Activated CD4-positive, alpha-beta T cell treated with anti-CD3 and anti-CD28 coated beads, Interleukin-2, amount 50 U/mL, for 16 hours (primary cell): ENCODE data around the gene C12orf57.

Experiments used
- DNase-seq: peaks from one replicate; pipeline ENCODE4 v3.0.0-alpha.2; 2020

The C12orf57 gene

DNA sequence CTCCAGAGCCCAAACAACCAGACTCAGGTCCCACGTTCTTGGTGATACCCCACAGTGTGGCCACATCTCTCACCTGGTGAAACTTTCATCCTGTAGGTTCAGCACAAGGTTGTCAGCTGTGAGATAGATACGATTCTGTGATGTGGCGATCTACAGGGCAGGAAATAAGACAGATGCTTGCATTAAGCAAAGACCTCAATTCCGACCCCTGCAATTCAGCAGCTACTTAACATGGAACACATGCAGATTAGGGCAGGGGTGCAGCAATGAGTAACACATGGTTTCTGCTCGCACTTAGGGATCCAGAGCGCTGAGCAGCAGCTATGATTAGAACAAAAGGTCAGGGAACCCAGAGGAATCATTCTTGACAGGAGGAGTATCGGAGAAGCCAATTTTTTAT lies 22.5 kb downstream of the C12orf57 start:
- DNase-seq, result no peak

DNA sequence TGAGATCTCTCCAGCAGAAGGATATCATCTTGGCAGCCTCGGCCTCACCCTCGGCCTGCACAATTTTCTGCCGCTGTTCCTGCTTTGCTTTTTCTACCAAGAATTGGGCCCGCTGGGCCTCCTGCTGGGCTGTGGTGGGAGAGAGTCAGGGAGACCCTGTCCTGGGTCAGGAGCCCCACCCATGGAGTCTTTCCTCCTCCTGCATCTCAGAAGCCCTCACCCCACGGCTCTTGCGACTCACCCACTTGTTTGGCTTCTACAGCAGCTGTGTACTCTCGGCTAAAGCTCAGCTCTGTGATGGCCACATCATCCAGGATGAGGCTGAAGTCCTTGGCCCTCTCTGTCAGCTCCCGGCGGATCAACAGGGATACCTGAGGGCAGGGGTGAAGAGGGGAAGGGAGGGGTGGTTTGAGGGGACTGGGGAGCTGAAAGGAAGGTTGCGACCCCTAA lies 23.9 kb downstream of the C12orf57 start:
- no peak for DNase-seq

DNA sequence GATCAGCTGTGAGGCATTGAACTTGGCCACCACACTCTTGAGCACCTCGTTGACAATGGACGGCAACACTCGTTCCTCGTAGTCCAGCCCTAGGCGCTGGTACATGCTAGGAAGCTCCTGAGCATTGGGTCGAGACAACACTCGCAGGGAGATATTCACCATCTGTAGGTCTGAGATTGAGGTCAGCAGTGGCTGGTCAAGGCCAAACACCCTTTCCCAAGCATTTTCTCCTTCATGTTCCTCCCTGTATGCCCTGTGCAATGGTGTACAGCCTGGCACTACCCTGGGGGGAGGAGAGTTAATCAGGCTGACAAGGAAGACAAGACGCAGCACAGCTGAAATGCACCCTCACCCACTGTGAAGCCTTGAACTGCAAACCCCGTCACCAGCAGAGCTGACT lies 24.6 kb downstream of the C12orf57 start:
- DNase-seq, result no peak

DNA sequence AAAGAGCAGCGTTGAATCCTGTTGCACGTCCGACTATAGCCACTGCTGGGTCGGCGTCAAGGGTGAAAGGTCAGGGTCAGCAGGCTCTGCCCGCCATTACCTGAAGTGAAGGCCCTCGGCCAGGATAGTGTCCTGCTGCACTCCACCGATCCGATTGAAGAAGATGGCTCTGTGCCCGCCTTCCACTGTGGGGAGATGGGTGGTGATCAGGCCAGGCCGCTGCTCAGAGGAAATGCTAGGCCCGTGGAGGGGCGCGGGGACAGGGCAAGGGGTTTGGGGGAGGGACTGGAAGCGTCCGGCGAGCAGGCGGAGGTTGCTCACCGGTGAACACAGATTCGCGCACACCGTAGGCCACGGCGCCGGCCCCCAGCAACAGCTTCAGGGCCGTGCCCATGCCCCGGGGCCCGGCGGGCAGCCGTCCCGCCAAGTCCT lies 26.3 kb downstream of the C12orf57 start:
- DNase-seq, result peak; percentile 30

DNA sequence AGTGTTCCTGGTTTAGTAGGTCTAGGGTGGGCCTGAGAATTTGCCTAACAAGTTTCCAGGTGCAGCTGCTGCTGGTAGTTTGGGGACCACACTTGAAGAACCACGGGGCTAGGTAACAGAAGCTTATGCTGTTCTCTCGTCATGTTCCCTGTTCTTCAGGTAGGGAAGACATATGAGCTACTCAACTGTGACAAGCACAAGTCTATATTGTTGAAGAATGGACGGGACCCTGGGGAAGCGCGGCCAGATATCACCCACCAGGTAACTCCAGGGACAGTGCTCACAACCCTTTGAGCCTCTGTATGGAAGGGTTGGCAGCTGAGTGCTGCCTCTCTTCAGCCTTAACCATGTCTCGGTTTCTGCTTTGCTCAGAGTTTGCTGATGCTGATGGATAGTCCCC lies 30.4 kb downstream of the C12orf57 start:
- no peak for DNase-seq

DNA sequence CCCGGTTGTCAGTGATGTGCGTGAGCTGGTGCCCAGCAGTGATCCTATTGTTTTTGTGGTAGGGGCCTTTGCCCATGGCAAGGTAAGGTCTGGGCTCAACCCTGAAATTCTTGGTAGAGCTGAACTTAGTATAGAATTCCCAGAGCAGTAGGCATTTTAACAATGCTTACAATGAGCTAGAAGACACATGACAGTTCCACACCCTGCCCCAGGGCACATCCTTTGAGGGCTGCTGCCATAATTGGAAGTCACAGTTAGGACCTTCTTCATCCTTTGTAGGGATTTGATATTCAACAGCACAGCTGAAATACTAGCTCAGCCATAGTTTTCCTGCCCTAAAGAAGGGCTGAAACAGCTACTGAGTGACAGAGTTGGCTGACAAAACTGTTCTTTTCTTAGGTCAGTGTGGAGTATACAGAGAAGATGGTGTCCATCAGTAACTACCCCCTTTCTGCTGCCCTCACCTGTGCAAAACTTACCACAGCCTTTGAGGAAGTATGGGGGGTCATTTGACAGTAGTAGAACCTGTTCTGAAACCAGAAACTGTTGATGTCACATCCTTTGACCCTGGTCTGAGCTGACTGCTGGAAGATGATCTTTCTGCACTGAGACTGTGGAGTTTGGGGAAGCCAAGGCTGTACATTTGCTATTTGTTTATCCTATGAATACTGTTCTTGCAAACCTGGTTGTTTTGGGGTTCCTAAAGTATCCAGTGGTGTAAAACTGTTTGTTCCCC lies 31.6 kb downstream of the C12orf57 start:
- no peak for DNase-seq

DNA sequence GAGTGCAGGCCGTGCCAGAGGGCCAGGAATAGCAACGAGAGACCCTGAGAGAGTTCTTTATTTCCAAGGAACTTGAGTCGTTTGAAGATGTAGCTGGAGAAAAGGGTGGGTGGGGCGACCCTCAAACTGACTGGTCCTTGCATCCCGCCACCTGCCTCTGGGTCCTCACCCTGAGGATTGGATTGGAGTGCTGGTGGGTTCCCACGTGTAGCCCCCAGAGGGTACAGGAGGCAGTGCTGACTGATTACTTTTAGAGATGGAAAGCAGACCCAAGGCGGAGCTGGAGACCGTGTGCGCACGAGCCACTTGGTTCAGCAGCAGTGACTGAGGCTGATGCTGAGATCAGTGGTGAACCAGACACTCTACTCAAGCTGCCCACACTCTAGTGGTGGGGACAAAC lies 33.8 kb downstream of the C12orf57 start:
- DNase-seq, result no peak

DNA sequence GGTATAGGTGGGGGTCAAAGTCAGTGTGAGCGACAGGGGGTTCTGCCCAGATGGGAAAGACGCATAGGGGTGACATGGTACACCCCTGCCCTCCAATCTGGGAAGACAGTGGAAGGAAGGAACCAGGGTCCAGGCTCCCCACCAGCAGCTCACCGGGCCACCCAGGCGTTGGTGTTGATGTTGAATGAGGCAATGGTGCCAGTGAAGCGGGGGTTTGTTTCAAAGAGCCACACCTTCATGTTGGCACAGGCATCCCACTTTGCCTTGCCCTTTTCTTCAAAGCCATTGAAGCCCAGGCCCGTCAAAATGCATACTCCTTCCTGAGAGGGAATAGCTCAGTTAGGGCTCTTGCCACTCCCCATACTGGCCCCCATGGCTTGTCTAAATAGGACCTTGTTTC lies 34.4 kb downstream of the C12orf57 start:
- no peak for DNase-seq

DNA sequence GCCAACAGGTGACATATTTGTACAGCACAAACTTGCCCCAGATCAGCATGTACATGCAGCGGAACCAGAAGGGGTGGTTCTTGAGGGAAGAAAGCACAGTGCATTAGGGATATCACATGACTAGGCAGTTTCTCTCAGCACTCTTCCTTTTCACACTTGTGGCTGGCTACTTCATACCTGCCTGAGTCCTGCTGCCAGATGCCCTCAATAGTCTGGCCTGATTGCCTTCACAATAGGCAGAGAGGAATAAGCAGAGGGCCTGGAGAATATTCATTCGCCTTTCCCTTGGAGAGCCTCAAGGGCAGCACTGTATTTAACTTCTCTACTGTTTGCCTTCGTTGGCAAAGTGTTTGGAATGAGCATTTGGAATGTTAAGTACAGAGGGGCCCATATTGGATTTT lies 34.8 kb downstream of the C12orf57 start:
- no peak for DNase-seq

DNA sequence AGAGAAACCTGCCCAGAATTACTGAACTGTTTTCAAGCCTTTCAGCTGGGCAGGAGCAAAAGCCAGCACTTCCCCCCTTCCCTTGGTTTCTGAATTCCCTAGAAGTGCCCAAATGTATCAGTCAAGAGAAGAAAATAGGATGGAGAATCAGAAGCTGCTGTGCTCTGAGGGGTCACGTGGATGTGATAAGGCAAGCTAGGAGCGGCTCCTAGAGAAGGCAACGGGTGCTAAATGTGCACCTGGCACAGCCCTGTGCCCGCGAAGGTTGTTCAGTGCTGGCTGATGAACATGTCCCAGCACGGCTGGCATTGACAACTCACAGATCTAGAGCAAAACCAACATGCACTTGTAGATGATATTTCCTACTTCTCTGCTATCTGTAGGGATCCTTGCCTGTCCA lies 35.2 kb downstream of the C12orf57 start:
- DNase-seq, result no peak

DNA sequence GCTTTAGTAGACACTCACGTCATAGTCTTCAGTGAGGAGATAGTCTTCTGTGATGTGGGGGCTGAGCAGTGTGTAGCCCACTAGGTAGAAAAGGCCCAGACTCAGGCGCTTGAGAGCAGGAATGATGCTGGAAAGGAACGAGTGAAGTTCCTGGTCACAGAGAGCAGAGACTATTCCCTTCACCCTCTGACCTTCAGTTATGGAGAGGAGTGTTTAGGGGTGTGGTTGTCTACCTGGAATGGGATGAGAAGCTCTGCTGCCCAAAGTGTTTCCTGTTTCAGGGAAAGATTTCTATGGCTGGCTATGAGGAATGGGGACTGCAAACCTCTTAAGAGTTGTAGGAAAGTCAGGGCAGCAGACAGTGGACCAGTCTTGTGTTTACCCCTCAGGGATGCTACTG lies 35.6 kb downstream of the C12orf57 start:
- DNase-seq, result no peak

DNA sequence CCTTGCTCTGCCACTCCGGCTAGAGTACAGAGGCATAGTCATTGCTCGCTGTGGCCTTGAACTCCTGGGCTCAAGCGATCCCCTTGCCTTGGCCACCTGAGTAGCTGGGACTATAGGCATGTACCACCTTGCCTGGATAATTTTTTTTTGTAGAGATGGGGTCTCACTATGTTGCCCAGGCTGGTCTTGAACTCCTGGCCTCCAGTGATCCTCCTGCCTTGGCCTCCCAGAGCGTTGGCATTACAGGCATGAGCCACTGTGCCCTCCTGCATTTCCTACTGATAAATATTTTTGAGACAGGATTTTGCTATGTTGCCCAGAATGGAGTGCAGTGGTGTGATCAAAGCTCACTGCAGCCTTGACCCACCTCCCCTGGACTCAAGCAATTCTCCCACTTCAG lies 36.3 kb downstream of the C12orf57 start:
- DNase-seq, result no peak

DNA sequence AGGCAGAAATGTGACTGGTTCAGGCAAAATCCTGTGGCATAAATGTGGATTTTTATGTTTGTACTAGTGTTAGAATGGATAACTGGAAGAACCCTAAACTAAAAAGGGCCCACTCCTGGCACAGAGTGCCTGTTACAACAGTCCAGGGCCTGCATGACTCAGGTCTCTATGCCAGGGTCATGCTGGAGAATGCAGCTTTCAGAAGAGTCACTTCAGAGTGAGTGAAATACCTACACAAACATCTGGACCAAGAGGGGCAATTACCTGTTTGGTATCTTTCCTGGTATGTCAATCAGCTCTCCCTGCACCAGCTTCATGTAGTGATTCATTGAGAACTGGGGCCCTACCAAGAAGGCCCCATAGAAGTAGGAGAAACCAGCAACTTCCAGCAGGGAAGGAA lies 36.9 kb downstream of the C12orf57 start:
- DNase-seq, result no peak

DNA sequence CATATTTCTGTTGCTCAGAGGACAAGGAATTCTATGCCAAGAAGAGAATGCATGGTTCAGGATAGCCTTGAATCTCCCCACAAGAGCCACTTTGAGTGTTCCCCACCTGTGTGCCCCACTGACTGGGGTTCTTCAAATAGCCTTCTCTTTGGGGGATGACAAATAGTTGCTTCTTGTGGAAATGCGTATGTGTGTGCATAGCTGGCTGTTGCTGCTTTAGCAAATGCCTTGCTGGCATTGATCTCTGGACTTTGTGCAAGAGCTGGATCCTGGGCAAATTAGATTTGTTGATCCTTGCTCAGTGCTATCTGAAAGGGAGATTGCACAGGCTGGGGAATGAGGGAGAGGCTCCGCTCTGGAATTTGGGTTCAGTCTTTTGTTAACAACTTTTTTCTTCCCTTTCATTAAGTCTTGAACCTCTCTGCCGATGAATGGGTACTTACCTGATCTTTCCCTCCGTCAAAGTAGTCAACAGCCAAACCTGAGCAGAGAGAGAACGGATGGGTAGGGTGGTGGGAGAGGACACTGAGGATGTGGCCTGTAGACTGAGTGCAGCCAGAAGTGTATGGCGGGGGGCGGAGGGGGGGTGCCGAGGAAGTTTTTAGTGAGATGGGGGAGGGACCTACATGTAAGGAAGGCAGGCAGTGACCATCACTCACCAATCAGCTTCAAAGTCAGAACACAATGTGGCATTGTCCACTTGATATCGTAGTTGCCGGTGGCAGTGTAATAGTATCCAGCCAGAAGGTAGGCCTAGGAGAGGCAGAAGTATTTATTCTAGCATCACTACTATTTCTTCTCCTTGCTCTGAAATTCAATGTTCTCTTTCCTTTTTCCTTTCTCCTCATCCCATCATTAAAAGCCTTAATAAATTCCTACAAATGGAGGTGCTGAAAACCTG lies 37.6 kb downstream of the C12orf57 start:
- no peak for DNase-seq

DNA sequence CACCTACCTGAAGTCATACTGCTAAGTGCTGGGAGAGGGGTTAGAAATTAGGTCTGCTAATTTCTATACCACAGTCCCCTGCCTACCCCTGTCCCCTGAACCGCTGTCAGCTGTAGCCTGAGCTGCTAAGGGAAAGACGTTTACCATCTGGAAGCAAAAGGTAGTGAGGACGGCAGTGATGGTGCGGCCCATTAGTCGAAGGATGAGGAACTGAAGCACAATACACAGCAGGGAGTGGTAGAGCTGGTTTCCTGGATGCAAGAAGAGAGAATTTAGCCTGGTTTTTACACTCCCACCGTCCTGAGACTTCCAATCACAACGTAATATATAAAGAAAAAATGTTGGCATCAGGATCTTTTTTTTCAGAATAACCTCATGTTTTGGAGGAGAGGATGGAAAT lies 38.7 kb downstream of the C12orf57 start:
- no peak for DNase-seq

DNA sequence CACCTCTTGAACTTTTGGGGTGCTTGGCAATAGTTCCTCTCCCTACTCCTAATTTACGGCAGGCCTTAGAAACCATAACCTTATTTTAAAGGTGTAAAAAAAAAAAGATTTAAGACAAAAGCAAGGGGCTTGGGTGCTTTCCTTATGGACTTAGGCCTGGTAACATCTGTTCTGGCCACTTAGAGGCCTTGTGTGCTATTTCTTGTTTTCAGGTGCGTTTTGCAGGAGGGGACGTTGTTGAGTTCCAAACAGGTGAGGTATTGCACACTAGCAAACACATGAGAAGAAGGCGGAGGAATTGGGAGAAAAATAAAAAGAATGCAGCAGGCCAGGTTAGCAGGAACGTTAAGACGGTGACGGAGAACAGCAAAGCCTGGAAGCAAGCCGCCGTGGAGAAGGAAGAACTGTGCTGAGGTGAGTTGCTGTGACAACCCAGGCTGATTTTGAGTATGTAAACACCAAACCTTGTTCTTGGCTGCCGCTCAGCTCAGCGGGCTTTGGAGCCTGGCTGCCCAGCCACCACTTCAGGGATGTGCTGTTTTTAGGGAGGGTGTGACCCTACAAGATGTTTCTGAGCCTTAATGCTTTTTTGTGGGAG lies 44.2 kb downstream of the C12orf57 start:
- DNase-seq, result no peak
